D721Med (cell line): ENCODE data around the gene ATP8B4.

ENCODE experiments used
- DNase-seq: peaks from one replicate; pipeline ENCODE4 v3.0.0; 2011; ENCODE audit warnings: low spot score; ENCODE audit not compliant: insufficient read length
- FAIRE-seq: peaks from 2 replicates; lab custom pipeline; 2011; peaks lifted over from hg19 to GRCh38; lab: Jason Lieb, UNC
- CTCF ChIP-seq: IDR thresholded peaks from 2 replicates; pipeline ENCODE4 v1.5.1; 2012; ENCODE audit warnings: mild to moderate bottlenecking, control low read depth; ENCODE audit not compliant: insufficient read depth; ENCODE audit errors: missing control alignments

The ATP8B4 gene

GRCh38 chr15:49962044-49962602 is 156.9 kb downstream of the ATP8B4 start:
- DNase-seq, result no peak
- no peak for FAIRE-seq
- TF ChIP-seq CTCF, result no peak

GRCh38 chr15:49953421-49953820 is 165.6 kb downstream of the ATP8B4 start:
- no peak for TF ChIP-seq CTCF
- FAIRE-seq, result no peak
- DNase-seq, result no peak

- no peak for DNase-seq
- no peak for TF ChIP-seq CTCF
- FAIRE-seq, result no peak
These were observed 172.4 kb downstream of the ATP8B4 start for GRCh38 chr15:49946681-49947080.

GRCh38 chr15:49934487-49934886 is 184.5 kb downstream of the ATP8B4 start:
- DNase-seq (no peak), FAIRE-seq (no peak)
- no peak for TF ChIP-seq CTCF

- FAIRE-seq, result no peak
- DNase-seq, result no peak
- TF ChIP-seq CTCF, result no peak
These were observed 191.7 kb downstream of the ATP8B4 start for GRCh38 chr15:49927189-49927861.

GRCh38 chr15:49926740-49927139 is 192.3 kb downstream of the ATP8B4 start:
- FAIRE-seq, result no peak
- DNase-seq, result no peak
- TF ChIP-seq CTCF, result no peak

GRCh38 chr15:49923671-49924070 is 195.4 kb downstream of the ATP8B4 start:
- TF ChIP-seq CTCF, result no peak
- DNase-seq, result no peak
- no peak for FAIRE-seq
